Hepatocyte (in vitro differentiated cells): Measurements from ENCODE around the gene SCN1A.
A peak's percentile ranks its signal among the peaks of the same experiment; 100 is the strongest.

Source experiments
- EZH2 ChIP-seq: fragments of 200-600 bp; sonication (generic); IDR thresholded peaks from 2 replicates; pipeline ENCODE4 v1.6.1; 2016; ENCODE audit warnings: antibody characterized with exemption, mild to moderate bottlenecking, borderline replicate concordance
- TF ChIP-seq, protein P1 (sequence below): fragments of 200-600 bp; sonication (generic); IDR thresholded peaks from 2 replicates; pipeline ENCODE4 v1.5.1; 2016; ENCODE audit warnings: antibody characterized with exemption, mild to moderate bottlenecking; ENCODE audit not compliant: poor library complexity

- TF ChIP-seq, protein P1, sequence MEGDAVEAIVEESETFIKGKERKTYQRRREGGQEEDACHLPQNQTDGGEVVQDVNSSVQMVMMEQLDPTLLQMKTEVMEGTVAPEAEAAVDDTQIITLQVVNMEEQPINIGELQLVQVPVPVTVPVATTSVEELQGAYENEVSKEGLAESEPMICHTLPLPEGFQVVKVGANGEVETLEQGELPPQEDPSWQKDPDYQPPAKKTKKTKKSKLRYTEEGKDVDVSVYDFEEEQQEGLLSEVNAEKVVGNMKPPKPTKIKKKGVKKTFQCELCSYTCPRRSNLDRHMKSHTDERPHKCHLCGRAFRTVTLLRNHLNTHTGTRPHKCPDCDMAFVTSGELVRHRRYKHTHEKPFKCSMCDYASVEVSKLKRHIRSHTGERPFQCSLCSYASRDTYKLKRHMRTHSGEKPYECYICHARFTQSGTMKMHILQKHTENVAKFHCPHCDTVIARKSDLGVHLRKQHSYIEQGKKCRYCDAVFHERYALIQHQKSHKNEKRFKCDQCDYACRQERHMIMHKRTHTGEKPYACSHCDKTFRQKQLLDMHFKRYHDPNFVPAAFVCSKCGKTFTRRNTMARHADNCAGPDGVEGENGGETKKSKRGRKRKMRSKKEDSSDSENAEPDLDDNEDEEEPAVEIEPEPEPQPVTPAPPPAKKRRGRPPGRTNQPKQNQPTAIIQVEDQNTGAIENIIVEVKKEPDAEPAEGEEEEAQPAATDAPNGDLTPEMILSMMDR, result peak; percentile 91
- TF ChIP-seq EZH2, result no peak
These were observed 173.9 kb downstream of the SCN1A start, which contains the start of gene TTC21B for GRCh38 chr2:165953655-165954606.
